ENCODE measurements around the gene ZNF212.

ZNF212 gene

GRCh38 chr7:149286811-149287400 is 47.5 kb downstream of the ZNF212 start:
- H3K36me3 ChIP-seq (ENCODE audit: insufficient read depth, insufficient read length, low read length) = peaks cover 12% of the 10 kb centered on the region
- no peaks in the 10 kb centered on the region for H3K27me3 ChIP-seq (ENCODE audit: insufficient read depth, insufficient read length)
- H3K9ac ChIP-seq (ENCODE audit: insufficient read length, low read depth) = no peak overlapping the region

GRCh38 chr7:149287622-149288021 is 48.2 kb downstream of the ZNF212 start:
- DNase-seq (ENCODE audit: low read depth, low spot score) = no peak
- H3K4me1 ChIP-seq (ENCODE audit: insufficient read depth, insufficient read length) = no peaks in the 10 kb centered on the region
- no peaks in the 10 kb centered on the region for H3K9me3 ChIP-seq (ENCODE audit: insufficient read depth, low read length)
- H3K36me3 ChIP-seq (ENCODE audit: insufficient read depth, insufficient read length, low read length) = peaks cover 8% of the 10 kb centered on the region
- H3K27me3 ChIP-seq (ENCODE audit: insufficient read depth, insufficient read length) = no peaks in the 10 kb centered on the region
- no peak overlapping the region for H3K9ac ChIP-seq (ENCODE audit: insufficient read length, low read depth)
- TF ChIP-seq SUZ12 (IDR thresholded peaks at IDR 0.05; ENCODE audit: extremely low read depth, insufficient read depth, insufficient read length) = no peak
- no peak for TF ChIP-seq ZNF274 (IDR thresholded peaks at IDR 0.05; ENCODE audit: low read depth, low read length)
- no peak for TF ChIP-seq YY1 (IDR thresholded peaks at IDR 0.05; ENCODE audit: insufficient read depth, insufficient read length)
- no peak overlapping the region for H3K4me3 ChIP-seq (ENCODE audit: insufficient read length, low read depth)

More at GRCh38 chr7:149286811-149287400, 47.5 kb downstream of the ZNF212 start:
- no peak for TF ChIP-seq YY1 (IDR thresholded peaks at IDR 0.05; ENCODE audit: insufficient read depth, insufficient read length)
- no peak for TF ChIP-seq SUZ12 (IDR thresholded peaks at IDR 0.05; ENCODE audit: extremely low read depth, insufficient read depth, insufficient read length)
- no peak for TF ChIP-seq ZNF274 (IDR thresholded peaks at IDR 0.05; ENCODE audit: low read depth, low read length)
- Histone ChIP-seq H3K4me3 (ENCODE audit: insufficient read length, low read depth) (no peak overlapping the region), H3K4me1 (ENCODE audit: insufficient read depth, insufficient read length) (no peaks in the 10 kb centered on the region), H3K9me3 (ENCODE audit: insufficient read depth, low read length) (no peaks in the 10 kb centered on the region)
- no peak for DNase-seq (ENCODE audit: low read depth, low spot score)

DNA sequence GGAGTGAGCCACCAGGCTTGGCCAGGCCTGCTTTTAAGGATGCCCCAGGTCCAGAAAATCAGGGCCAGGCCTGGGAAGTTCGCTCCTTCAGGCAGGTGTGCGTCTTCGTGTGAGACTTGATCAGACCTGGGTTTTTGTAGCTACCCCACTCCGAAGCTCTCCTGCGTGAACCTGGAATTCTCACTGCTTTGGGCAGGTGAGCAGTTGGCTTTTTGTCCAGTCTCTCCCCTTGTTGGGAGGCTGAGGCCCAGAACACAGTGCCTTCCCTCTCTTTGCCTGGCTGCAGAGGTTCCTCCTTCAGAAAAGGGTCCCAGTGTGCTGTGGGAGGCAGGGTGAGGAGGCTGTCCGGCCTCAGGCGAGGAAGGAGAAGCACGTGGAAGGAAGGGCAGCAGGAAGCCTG is 49.8 kb downstream of the ZNF212 start:
- Histone ChIP-seq H3K4me1 (ENCODE audit: insufficient read depth, insufficient read length) (no peaks in the 10 kb centered on the region), H3K9ac (ENCODE audit: insufficient read length, low read depth) (no peak overlapping the region), H3K9me3 (ENCODE audit: insufficient read depth, low read length) (no peaks in the 10 kb centered on the region), H3K36me3 (ENCODE audit: insufficient read depth, insufficient read length, low read length) (peaks cover 18% of the 10 kb centered on the region), H3K4me3 (ENCODE audit: insufficient read length, low read depth) (no peak overlapping the region), H3K27me3 (ENCODE audit: insufficient read depth, insufficient read length) (no peaks in the 10 kb centered on the region)
- DNase-seq (ENCODE audit: low read depth, low spot score) = no peak
- TF ChIP-seq YY1 (IDR thresholded peaks at IDR 0.05; ENCODE audit: insufficient read depth, insufficient read length) = no peak
- TF ChIP-seq ZNF274 (IDR thresholded peaks at IDR 0.05; ENCODE audit: low read depth, low read length) = no peak
- no peak for TF ChIP-seq SUZ12 (IDR thresholded peaks at IDR 0.05; ENCODE audit: extremely low read depth, insufficient read depth, insufficient read length)

DNA sequence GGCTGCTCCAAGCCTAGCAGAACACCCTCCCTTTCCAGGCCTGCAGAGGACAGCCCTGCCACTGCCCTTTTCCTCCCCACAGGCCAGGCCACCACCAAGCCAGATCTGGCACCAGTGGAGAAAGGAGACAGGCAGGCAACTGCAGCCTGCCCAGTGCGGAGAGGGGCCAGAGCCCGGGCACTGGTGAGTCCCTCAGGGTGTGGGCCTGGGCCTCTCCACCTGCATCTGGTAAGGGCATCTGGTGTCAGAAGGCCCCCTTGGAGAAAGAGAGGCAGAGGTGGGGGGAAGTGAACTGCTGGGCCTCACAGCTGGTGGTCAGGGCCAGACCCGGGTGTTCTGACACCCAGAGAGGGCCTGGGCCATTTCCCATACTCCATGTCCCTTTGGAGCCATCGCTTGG is 50.4 kb downstream of the ZNF212 start:
- H3K27me3 ChIP-seq (ENCODE audit: insufficient read depth, insufficient read length) = no peaks in the 10 kb centered on the region
- no peak overlapping the region for H3K4me3 ChIP-seq (ENCODE audit: insufficient read length, low read depth)
- H3K36me3 ChIP-seq (ENCODE audit: insufficient read depth, insufficient read length, low read length) = peaks cover 23% of the 10 kb centered on the region
- no peak for DNase-seq (ENCODE audit: low read depth, low spot score)
- TF ChIP-seq YY1 (IDR thresholded peaks at IDR 0.05; ENCODE audit: insufficient read depth, insufficient read length) (no peak), ZNF274 (IDR thresholded peaks at IDR 0.05; ENCODE audit: low read depth, low read length) (no peak), SUZ12 (IDR thresholded peaks at IDR 0.05; ENCODE audit: extremely low read depth, insufficient read depth, insufficient read length) (no peak)
- H3K9ac ChIP-seq (ENCODE audit: insufficient read length, low read depth) = no peak overlapping the region
- no peaks in the 10 kb centered on the region for H3K4me1 ChIP-seq (ENCODE audit: insufficient read depth, insufficient read length)
- no peaks in the 10 kb centered on the region for H3K9me3 ChIP-seq (ENCODE audit: insufficient read depth, low read length)

DNA sequence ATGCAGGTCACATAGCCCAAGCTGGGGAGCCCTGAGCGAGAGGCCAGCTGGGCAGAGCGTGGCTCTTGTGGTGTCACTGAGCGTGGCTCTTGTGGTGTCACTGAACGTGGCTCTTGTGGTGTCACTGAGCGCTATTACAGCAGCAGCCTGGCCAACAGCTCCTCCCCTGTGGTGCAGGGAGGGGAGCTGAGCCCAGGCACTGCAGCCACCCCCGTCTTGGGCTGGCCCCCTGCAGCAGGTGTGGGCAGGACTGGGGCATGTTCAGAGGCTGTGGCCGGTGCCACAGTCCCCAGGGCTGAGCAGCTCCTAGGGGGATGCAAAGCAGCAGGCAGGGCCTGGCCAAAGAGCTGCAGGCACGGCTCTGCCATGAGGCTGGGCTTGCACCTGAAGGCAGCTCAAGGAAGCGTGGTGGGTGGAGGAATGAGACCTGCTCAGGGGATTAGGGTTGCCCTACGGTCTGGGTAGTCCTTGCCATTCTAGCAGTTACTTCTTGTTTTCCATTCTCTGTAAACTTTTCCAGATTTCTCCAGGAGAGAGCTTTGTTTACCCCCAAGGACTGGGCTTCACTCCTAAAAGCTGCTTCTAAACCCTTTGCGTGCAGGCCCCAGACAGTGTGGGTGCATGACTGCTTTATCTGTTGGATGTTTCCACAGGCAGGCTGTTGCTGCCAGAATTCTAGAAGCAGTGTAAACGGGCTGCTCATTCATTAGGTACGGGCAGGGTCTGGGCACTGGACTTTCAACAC is 51.8 kb downstream of the ZNF212 start:
- Histone ChIP-seq H3K4me3 (ENCODE audit: insufficient read length, low read depth) (no peak overlapping the region), H3K36me3 (ENCODE audit: insufficient read depth, insufficient read length, low read length) (peaks cover 26% of the 10 kb centered on the region), H3K4me1 (ENCODE audit: insufficient read depth, insufficient read length) (no peaks in the 10 kb centered on the region), H3K9me3 (ENCODE audit: insufficient read depth, low read length) (no peaks in the 10 kb centered on the region), H3K9ac (ENCODE audit: insufficient read length, low read depth) (no peak overlapping the region), H3K27me3 (ENCODE audit: insufficient read depth, insufficient read length) (no peaks in the 10 kb centered on the region)
- TF ChIP-seq SUZ12 (IDR thresholded peaks at IDR 0.05; ENCODE audit: extremely low read depth, insufficient read depth, insufficient read length) (no peak), YY1 (IDR thresholded peaks at IDR 0.05; ENCODE audit: insufficient read depth, insufficient read length) (no peak), ZNF274 (IDR thresholded peaks at IDR 0.05; ENCODE audit: low read depth, low read length) (no peak)
- DNase-seq (ENCODE audit: low read depth, low spot score) = no peak

DNA sequence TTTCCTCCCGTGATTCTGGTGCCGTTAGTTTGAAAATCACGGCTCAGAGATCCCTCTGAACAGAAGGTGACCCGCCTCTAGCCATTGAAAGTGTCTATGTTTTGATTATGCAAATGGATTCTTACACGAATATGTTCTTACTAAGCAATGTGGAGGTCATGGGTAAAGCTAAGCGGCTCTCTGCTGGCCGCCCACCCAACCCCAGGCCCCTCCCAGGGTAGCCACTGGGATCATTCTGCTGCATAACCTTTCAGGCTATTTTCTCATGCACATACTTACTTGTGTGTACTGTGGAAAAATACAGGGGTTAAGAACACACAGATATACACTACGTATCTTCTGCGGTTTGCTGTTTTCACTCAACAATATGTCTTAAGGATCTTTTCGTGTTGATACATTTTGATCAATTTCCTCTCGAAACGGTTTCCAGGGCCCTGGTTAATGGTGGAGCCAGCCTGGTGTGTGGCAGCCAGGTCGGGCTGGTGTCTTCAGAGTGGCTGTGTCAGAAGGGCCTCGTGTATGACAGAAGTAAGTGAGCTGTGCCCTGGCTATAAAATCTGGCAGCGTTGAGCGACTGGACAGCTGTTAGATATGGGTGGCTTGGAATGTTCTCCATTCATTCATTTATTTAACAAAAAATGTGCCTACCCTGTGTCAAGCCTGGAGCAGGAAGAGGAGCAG is 52.5 kb downstream of the ZNF212 start:
- no peak for TF ChIP-seq SUZ12 (IDR thresholded peaks at IDR 0.05; ENCODE audit: extremely low read depth, insufficient read depth, insufficient read length)
- no peak for TF ChIP-seq YY1 (IDR thresholded peaks at IDR 0.05; ENCODE audit: insufficient read depth, insufficient read length)
- no peak for TF ChIP-seq ZNF274 (IDR thresholded peaks at IDR 0.05; ENCODE audit: low read depth, low read length)
- DNase-seq (ENCODE audit: low read depth, low spot score) = no peak
- Histone ChIP-seq H3K4me3 (ENCODE audit: insufficient read length, low read depth) (no peak overlapping the region), H3K9ac (ENCODE audit: insufficient read length, low read depth) (no peak overlapping the region), H3K27me3 (ENCODE audit: insufficient read depth, insufficient read length) (no peaks in the 10 kb centered on the region), H3K9me3 (ENCODE audit: insufficient read depth, low read length) (no peaks in the 10 kb centered on the region), H3K36me3 (ENCODE audit: insufficient read depth, insufficient read length, low read length) (peaks cover 30% of the 10 kb centered on the region), H3K4me1 (ENCODE audit: insufficient read depth, insufficient read length) (no peaks in the 10 kb centered on the region)

GRCh38 chr7:149292462-149292823 is 53.0 kb downstream of the ZNF212 start:
- Histone ChIP-seq H3K36me3 (ENCODE audit: insufficient read depth, insufficient read length, low read length) (peaks cover 28% of the 10 kb centered on the region), H3K27me3 (ENCODE audit: insufficient read depth, insufficient read length) (no peaks in the 10 kb centered on the region), H3K4me1 (ENCODE audit: insufficient read depth, insufficient read length) (no peaks in the 10 kb centered on the region), H3K9ac (ENCODE audit: insufficient read length, low read depth) (no peak overlapping the region), H3K4me3 (ENCODE audit: insufficient read length, low read depth) (no peak overlapping the region), H3K9me3 (ENCODE audit: insufficient read depth, low read length) (no peaks in the 10 kb centered on the region)
- DNase-seq (ENCODE audit: low read depth, low spot score) = no peak
- no peak for TF ChIP-seq SUZ12 (IDR thresholded peaks at IDR 0.05; ENCODE audit: extremely low read depth, insufficient read depth, insufficient read length)
- no peak for TF ChIP-seq ZNF274 (IDR thresholded peaks at IDR 0.05; ENCODE audit: low read depth, low read length)
- no peak for TF ChIP-seq YY1 (IDR thresholded peaks at IDR 0.05; ENCODE audit: insufficient read depth, insufficient read length)

All from NT2/D1 (cell line).